ENCODE results near the gene CNOT2.

CNOT2 gene

GRCh38 chr12:70242695-70243509 is at the start of gene CNOT2:
TSS of gene CNOT2 (plus strand) at chr12:70243433. CDS start at chr12:70278227, 34,794 bp downstream.
- DNase-seq (ENCODE audit: low read depth, low spot score): peak; percentile 69

- DNase-seq (ENCODE audit: low read depth, low spot score): no peak
These were observed 49.2 kb upstream of the CNOT2 start for GRCh38 chr12:70194076-70194475.

GRCh38 chr12:70196811-70197281 is 46.4 kb upstream of the CNOT2 start:
- DNase-seq (ENCODE audit: low read depth, low spot score): no peak

- DNase-seq (ENCODE audit: low read depth, low spot score): no peak
These were observed 45.9 kb upstream of the CNOT2 start for GRCh38 chr12:70197345-70197744.

- no peak for DNase-seq (ENCODE audit: low read depth, low spot score)
These were observed 29.5 kb upstream of the CNOT2 start for GRCh38 chr12:70213707-70214106.

- DNase-seq (ENCODE audit: low read depth, low spot score): no peak
These were observed 28.1 kb upstream of the CNOT2 start for GRCh38 chr12:70214972-70215617.

- DNase-seq (ENCODE audit: low read depth, low spot score): no peak
These were observed 25.8 kb upstream of the CNOT2 start for GRCh38 chr12:70217416-70217815.

GRCh38 chr12:70221626-70222025 is 21.6 kb upstream of the CNOT2 start:
- no peak for DNase-seq (ENCODE audit: low read depth, low spot score)

- DNase-seq (ENCODE audit: low read depth, low spot score): no peak
These were observed 15.3 kb upstream of the CNOT2 start for GRCh38 chr12:70227911-70228310.

- no peak for DNase-seq (ENCODE audit: low read depth, low spot score)
These were observed 12.2 kb upstream of the CNOT2 start for GRCh38 chr12:70230934-70231606.

GRCh38 chr12:70236990-70237389 is 6.2 kb upstream of the CNOT2 start:
- DNase-seq (ENCODE audit: low read depth, low spot score): no peak

GRCh38 chr12:70240673-70241072 is 2.6 kb upstream of the CNOT2 start:
- DNase-seq (ENCODE audit: low read depth, low spot score): no peak

- DNase-seq (ENCODE audit: low read depth, low spot score): no peak
These were observed 1.4 kb upstream of the CNOT2 start for GRCh38 chr12:70241845-70242244.

GRCh38 chr12:70243510-70244371 is 508 bp downstream of the CNOT2 start:
- no peak for DNase-seq (ENCODE audit: low read depth, low spot score)

GRCh38 chr12:70244409-70244808 is 1.2 kb downstream of the CNOT2 start:
- DNase-seq (ENCODE audit: low read depth, low spot score): no peak

- DNase-seq (ENCODE audit: low read depth, low spot score): no peak
These were observed 2.2 kb downstream of the CNOT2 start for GRCh38 chr12:70245458-70245857.

- no peak for DNase-seq (ENCODE audit: low read depth, low spot score)
These were observed 3.3 kb downstream of the CNOT2 start for GRCh38 chr12:70246580-70246979.

- no peak for DNase-seq (ENCODE audit: low read depth, low spot score)
These were observed 4.5 kb downstream of the CNOT2 start for GRCh38 chr12:70247653-70248199.

GRCh38 chr12:70248876-70249275 is 5.6 kb downstream of the CNOT2 start:
- no peak for DNase-seq (ENCODE audit: low read depth, low spot score)

- no peak for DNase-seq (ENCODE audit: low read depth, low spot score)
These were observed 6.7 kb downstream of the CNOT2 start for GRCh38 chr12:70249903-70250302.

- DNase-seq (ENCODE audit: low read depth, low spot score): no peak
These were observed 8.0 kb downstream of the CNOT2 start for GRCh38 chr12:70251226-70251625.
